Prostate gland (tissue), 2 donors: Measurements from ENCODE around the gene GOSR2. TPM values are rescaled to one million over a fixed set of nuclear protein-coding genes. Genes with fewer than 3 reads are reported as not detected.

Source experiments
- DNase-seq: peaks from one replicate; pipeline ENCODE4 v3.0.0-alpha.2; 2019; ENCODE audit warnings: low spot score
- H3K27ac ChIP-seq, 2 donors: fragments of 200-600 bp; sonication (generic); 2 replicates each; pipeline ENCODE4 v1.5.1; 2017 to 2019
- H3K27me3 ChIP-seq: fragments of 200-600 bp; sonication (generic); replicated peaks from 2 replicates; pipeline ENCODE4 v1.5.1; 2019; ENCODE audit not compliant: insufficient read depth
- H3K36me3 ChIP-seq, 2 donors: fragments of 200-600 bp; sonication (generic); 1 replicate in 1 of 2; 2 replicates in 1 of 2; pipeline versions ENCODE4 v1.5.1 to v1.8.1; 2017 to 2019
- H3K4me1 ChIP-seq: fragments of 200-600 bp; sonication (generic); replicated peaks from 2 replicates; pipeline ENCODE4 v1.5.1; 2019
- H3K4me3 ChIP-seq, 2 donors: fragments of 200-600 bp; sonication (generic); 2 replicates each; pipeline ENCODE4 v1.5.1; 2017 to 2019
- H3K9me3 ChIP-seq: fragments of 200-600 bp; sonication (generic); 2 replicates; pipeline ENCODE4 v1.5.1; 2017
- POLR2A ChIP-seq: fragments of 450-650 bp; IDR thresholded peaks from one replicate; pipeline ENCODE4 v1.6.1; 2016; ENCODE audit warnings: antibody characterized with exemption, mild to moderate bottlenecking
- POLR2AphosphoS5 ChIP-seq: sonication (generic); formaldehyde crosslinking; IDR thresholded peaks from one replicate; pipeline ENCODE4 v1.6.1; 2017; ENCODE audit warnings: antibody characterized with exemption
- WGBS: methylation state at CpG from one replicate; pipeline ENCODE4 v1.1.5; 2018; 5-methylcytosine and 5-hydroxymethylcytosine counted together
- intact Hi-C: fragments of 100-400 bp; cut with DNase I; formaldehyde crosslinking; loops from one replicate; pipeline ENCODE4 v1.14.2; 2022
- total RNA-seq, 2 donors: library from RNA; depleted of rRNA; stranded (reverse); fragments of >200 nt; gene quantifications; one replicate each; pipeline ENCODE4 v1.1.0, GENCODE V29; 2016
- TF ChIP-seq, protein P1 (sequence below), 4 experiments: fragments of 200-600 bp in 2 of 4; fragments of 450-650 bp in 2 of 4; sonication (generic) in 2 of 4; IDR thresholded peaks; 1 replicate in 3 of 4; 2 replicates in 1 of 4; pipeline ENCODE4 v1.5.1; 2016 to 2019; ENCODE audit warnings: antibody characterized with exemption in 4 of 4, mild to moderate bottlenecking in 2 of 4, moderate library complexity in 2 of 4

Gene GOSR2
- total RNA-seq, 2 donors from 2014 or later = 40.0 to 61.4 TPM

DNA sequence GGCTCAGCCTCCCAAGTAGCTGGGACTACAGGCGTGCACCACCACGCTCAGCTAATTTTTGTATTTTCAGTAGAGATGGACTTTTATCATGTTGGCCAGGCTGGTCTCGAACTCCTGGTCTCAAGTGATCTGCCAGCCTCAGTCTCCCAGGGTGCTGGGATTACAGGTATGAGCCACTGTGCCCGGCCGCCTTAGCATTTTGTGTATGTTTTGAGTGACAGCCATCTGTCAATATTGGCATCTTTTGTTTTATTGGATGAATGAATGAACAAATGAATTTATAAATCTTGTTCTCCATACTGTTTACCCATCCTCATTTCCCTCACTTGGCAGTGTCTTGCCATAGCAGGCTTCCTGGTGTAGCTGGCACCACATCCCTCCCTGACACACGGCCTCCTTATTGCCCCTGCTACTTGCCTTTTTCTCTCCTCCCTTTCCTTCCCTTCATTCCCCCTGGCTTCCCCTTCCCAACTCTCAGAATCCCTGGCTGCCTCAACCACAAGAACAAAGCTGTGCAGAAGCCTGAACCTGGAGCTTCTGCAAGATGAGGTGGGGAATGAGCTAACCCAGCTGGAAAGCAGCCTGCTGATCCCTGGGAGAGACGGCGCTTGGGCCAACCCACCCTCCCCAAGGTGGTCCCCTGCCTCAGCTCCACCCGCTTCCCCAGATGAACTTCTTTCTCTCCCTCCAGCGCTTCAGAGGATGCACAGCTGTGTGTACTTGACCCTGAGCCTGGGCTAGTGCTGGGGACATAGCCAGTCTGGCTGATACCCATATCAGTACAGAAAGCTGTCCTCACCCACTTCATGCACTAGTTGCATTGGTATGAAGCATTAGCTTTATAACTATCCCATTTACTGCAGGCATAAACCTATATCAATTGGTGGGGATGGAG is 37.3 kb upstream of the GOSR2 start:
- H3K4me1 ChIP-seq = no peaks in the 10 kb centered on the region
- DNase-seq = no peak
- intact Hi-C loops = no loop called here
- TF ChIP-seq, protein P1, sequence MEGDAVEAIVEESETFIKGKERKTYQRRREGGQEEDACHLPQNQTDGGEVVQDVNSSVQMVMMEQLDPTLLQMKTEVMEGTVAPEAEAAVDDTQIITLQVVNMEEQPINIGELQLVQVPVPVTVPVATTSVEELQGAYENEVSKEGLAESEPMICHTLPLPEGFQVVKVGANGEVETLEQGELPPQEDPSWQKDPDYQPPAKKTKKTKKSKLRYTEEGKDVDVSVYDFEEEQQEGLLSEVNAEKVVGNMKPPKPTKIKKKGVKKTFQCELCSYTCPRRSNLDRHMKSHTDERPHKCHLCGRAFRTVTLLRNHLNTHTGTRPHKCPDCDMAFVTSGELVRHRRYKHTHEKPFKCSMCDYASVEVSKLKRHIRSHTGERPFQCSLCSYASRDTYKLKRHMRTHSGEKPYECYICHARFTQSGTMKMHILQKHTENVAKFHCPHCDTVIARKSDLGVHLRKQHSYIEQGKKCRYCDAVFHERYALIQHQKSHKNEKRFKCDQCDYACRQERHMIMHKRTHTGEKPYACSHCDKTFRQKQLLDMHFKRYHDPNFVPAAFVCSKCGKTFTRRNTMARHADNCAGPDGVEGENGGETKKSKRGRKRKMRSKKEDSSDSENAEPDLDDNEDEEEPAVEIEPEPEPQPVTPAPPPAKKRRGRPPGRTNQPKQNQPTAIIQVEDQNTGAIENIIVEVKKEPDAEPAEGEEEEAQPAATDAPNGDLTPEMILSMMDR (IDR thresholded peaks at IDR 0.05) = no peak
- TF ChIP-seq POLR2A (no peak), POLR2AphosphoS5 (no peak)
- H3K27me3 ChIP-seq = no peaks in the 10 kb centered on the region
- 71% methylated on average over 10 of the region's 10 CpGs for WGBS
- no peak overlapping the region for H3K27ac ChIP-seq
- no peaks in the 10 kb centered on the region for H3K9me3 ChIP-seq
- H3K36me3 ChIP-seq = no peaks in the 10 kb centered on the region
- H3K4me3 ChIP-seq = no peak overlapping the region

DNA sequence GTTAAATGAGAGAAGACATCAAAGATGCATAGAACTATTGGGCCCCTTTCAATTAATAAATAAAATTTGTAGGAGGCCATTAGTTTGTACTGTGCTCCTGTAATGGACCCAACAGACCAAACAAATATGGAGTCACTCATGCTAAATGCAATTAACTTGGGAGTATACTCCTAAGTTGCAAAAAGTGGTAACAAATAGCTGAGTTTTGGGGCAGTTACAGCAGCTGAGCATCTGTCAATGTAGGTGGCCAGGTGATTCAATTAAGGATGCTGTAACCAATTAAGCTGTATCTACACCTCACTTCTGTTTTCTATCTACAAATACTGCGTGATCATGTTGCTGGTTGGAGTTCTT is 36.7 kb upstream of the GOSR2 start:
- Histone ChIP-seq H3K27ac (no peak overlapping the region), H3K27me3 (no peaks in the 10 kb centered on the region), H3K9me3 (no peaks in the 10 kb centered on the region), H3K4me3 (no peak overlapping the region), H3K36me3 (no peaks in the 10 kb centered on the region), H3K4me1 (no peaks in the 10 kb centered on the region)
- intact Hi-C loops = no loop called here
- DNase-seq = no peak
- WGBS = 88% methylated on average over 1 of the region's 1 CpG
- TF ChIP-seq POLR2A = no peak
- TF ChIP-seq, protein P1 (IDR thresholded peaks at IDR 0.05) = no peak
- TF ChIP-seq POLR2AphosphoS5 = no peak

- Histone ChIP-seq H3K27ac (no peak overlapping the region), H3K36me3 (no peaks in the 10 kb centered on the region), H3K4me1 (no peaks in the 10 kb centered on the region), H3K27me3 (no peaks in the 10 kb centered on the region), H3K4me3 (no peak overlapping the region), H3K9me3 (no peaks in the 10 kb centered on the region)
- TF ChIP-seq POLR2AphosphoS5 = no peak
- TF ChIP-seq, protein P1 (IDR thresholded peaks at IDR 0.05) = no peak
- TF ChIP-seq POLR2A = no peak
- no peak for DNase-seq
- intact Hi-C loops = no loop called here
- 88% methylated on average over 3 of the region's 3 CpGs for WGBS
These were observed 35.2 kb upstream of the GOSR2 start for GRCh38 chr17:46887717-46888116.

DNA sequence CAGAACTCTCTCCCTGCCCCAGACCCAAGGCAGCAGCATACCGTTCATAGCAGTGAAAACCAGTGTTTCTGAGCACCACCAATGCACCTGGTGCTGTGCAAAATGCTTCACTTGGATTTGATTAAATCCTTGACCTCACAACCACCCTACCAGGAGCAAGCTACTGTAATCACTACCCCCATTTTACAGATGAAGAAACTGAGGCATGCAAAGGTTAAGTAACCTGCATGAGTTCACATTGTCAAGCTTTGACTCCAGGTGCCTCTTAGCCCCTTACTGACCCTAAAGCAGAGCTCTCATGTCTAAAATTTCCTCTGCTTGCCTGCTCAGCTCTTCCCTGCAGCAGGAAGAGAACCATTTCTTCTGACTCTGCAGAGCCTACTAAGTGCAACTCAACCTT is 34.2 kb upstream of the GOSR2 start:
- H3K27me3 ChIP-seq = no peaks in the 10 kb centered on the region
- TF ChIP-seq POLR2A = no peak
- no peak for TF ChIP-seq POLR2AphosphoS5
- TF ChIP-seq, protein P1 (IDR thresholded peaks at IDR 0.05) = no peak
- no peaks in the 10 kb centered on the region for H3K4me1 ChIP-seq
- H3K4me3 ChIP-seq = no peak overlapping the region
- no peak for DNase-seq
- intact Hi-C loops = no loop called here
- no peak overlapping the region for H3K27ac ChIP-seq
- H3K9me3 ChIP-seq = no peaks in the 10 kb centered on the region
- H3K36me3 ChIP-seq = no peaks in the 10 kb centered on the region
- WGBS = 76% methylated on average over 1 of the region's 1 CpG

DNA sequence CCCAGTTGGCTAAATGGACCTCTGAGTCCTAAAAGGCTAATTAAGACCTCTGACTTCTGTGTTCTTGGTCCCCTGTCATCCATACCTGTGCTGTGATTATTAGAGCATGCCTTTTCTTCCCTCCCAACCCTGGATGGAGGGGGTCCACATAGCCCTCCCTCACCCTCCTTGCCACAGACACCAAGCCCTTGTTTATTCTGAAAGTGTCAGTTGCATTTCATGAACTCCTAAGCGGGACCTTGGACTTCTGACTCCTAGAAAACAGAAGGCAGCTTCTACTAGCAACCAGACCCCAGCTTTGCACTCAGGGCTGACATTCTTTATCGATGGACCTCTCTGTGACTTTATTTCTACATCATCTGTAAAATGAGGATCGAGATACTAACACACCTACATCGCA is 33.4 kb upstream of the GOSR2 start:
- H3K4me1 ChIP-seq = no peaks in the 10 kb centered on the region
- H3K27me3 ChIP-seq = no peaks in the 10 kb centered on the region
- DNase-seq = no peak
- intact Hi-C loops = no loop called here
- no peak overlapping the region for H3K27ac ChIP-seq
- TF ChIP-seq, protein P1 (IDR thresholded peaks at IDR 0.05) = no peak
- TF ChIP-seq POLR2A (no peak), POLR2AphosphoS5 (no peak)
- H3K36me3 ChIP-seq = no peaks in the 10 kb centered on the region
- WGBS = 72% methylated on average over 4 of the region's 4 CpGs
- no peaks in the 10 kb centered on the region for H3K9me3 ChIP-seq
- no peak overlapping the region for H3K4me3 ChIP-seq
